Measurements from ENCODE around the gene SEC61A2. TPM values are rescaled to one million over a fixed set of nuclear protein-coding genes. Genes with fewer than 3 reads are reported as not detected.
A peak's percentile ranks its signal among the peaks of the same experiment; 100 is the strongest.

SEC61A2 gene
- total RNA-seq, 2 donors from 2014 or later = 0.66 to 4.2 TPM

GRCh38 chr10:12180221-12180974 is 50.9 kb downstream of the SEC61A2 start:
- no peak overlapping the region for H3K27ac ChIP-seq
- peaks cover 0 to 7% of the 10 kb centered on the region in 2 donors for H3K36me3 ChIP-seq (replicated peaks in 1 of 2; ENCODE audit: insufficient read depth in 1 of 2, low read depth in 2 of 2)
- intact Hi-C loops (cut with DNase I) = no loop called here
- no peaks in the 10 kb centered on the region for H3K9me3 ChIP-seq
- 74 to 77% methylated on average over 9 of the region's 9 CpGs for WGBS, 2 donors
- no peaks in the 10 kb centered on the region for H3K27me3 ChIP-seq
- ATAC-seq (no peak), DNase-seq (no peak)
- no peak overlapping the region for H3K4me3 ChIP-seq
- H3K4me1 ChIP-seq = no peaks in the 10 kb centered on the region
- TF ChIP-seq CTCF (IDR thresholded peaks at IDR 0.05) = no peak
- no peak for TF ChIP-seq POLR2A (IDR thresholded peaks at IDR 0.05)

GRCh38 chr10:12181065-12181775 is 51.7 kb downstream of the SEC61A2 start:
- peaks cover 0 to 9% of the 10 kb centered on the region in 2 donors for H3K36me3 ChIP-seq (replicated peaks in 1 of 2; ENCODE audit: insufficient read depth in 1 of 2, low read depth in 2 of 2)
- no peaks in the 10 kb centered on the region for H3K9me3 ChIP-seq
- DNase-seq (peak in 1 of 4 donors; percentile 44), ATAC-seq (no peak)
- no peak overlapping the region for H3K4me3 ChIP-seq
- intact Hi-C loops (cut with DNase I) = no loop called here
- no peak for TF ChIP-seq CTCF (IDR thresholded peaks at IDR 0.05)
- no peak for TF ChIP-seq POLR2A (IDR thresholded peaks at IDR 0.05)
- no peak overlapping the region for H3K27ac ChIP-seq
- WGBS, 2 donors = 71 to 92% methylated on average over 12 to 13 of the region's 13 CpGs
- no peaks in the 10 kb centered on the region for H3K27me3 ChIP-seq
- no peaks in the 10 kb centered on the region for H3K4me1 ChIP-seq

GRCh38 chr10:12184165-12184564 is 54.7 kb downstream of the SEC61A2 start:
- H3K9me3 ChIP-seq = no peaks in the 10 kb centered on the region
- H3K27ac ChIP-seq = no peak overlapping the region
- DNase-seq (no peak), ATAC-seq (no peak)
- H3K27me3 ChIP-seq = no peaks in the 10 kb centered on the region
- TF ChIP-seq CTCF (IDR thresholded peaks at IDR 0.05) = no peak
- no peak for TF ChIP-seq POLR2A (IDR thresholded peaks at IDR 0.05)
- intact Hi-C loops (cut with DNase I) = no loop called here
- no peaks in the 10 kb centered on the region for H3K4me1 ChIP-seq
- H3K36me3 ChIP-seq (replicated peaks in 1 of 2; ENCODE audit: insufficient read depth in 1 of 2, low read depth in 2 of 2) = peaks cover 0 to 5% of the 10 kb centered on the region in 2 donors
- 88 to 91% methylated on average over 6 to 7 of the region's 7 CpGs for WGBS, 2 donors
- H3K4me3 ChIP-seq = no peak overlapping the region

- ATAC-seq (no peak), DNase-seq (no peak)
- WGBS, 2 donors = 69 to 95% methylated on average over 7 to 8 of the region's 8 CpGs
- intact Hi-C loops (cut with DNase I) = no loop called here
- Histone ChIP-seq H3K27me3 (no peaks in the 10 kb centered on the region), H3K4me3 (no peak overlapping the region), H3K4me1 (no peaks in the 10 kb centered on the region), H3K36me3 (replicated peaks in 1 of 2; ENCODE audit: insufficient read depth in 1 of 2, low read depth in 2 of 2) (peaks cover 0 to 5% of the 10 kb centered on the region in 2 donors), H3K9me3 (no peaks in the 10 kb centered on the region), H3K27ac (no peak overlapping the region)
- TF ChIP-seq POLR2A (IDR thresholded peaks at IDR 0.05) = no peak
- no peak for TF ChIP-seq CTCF (IDR thresholded peaks at IDR 0.05)
Observed at GRCh38 chr10:12186323-12186722, 56.8 kb downstream of the SEC61A2 start.

Measured in body of pancreas (tissue), 4 donors.